Hypothalamus (tissue), 51 donors: ENCODE results near the gene CRIM1.
"Not testable (repeated sequence)": the region's sequence is repeated elsewhere in the genome, so short reads cannot be mapped to it uniquely, and the experiment has no call there.

Experiments
- DNase-seq, 51 donors: peaks; one replicate each; lab custom pipeline; 2025; lab: John Stamatoyannopoulos, UW

Gene CRIM1, protein sequence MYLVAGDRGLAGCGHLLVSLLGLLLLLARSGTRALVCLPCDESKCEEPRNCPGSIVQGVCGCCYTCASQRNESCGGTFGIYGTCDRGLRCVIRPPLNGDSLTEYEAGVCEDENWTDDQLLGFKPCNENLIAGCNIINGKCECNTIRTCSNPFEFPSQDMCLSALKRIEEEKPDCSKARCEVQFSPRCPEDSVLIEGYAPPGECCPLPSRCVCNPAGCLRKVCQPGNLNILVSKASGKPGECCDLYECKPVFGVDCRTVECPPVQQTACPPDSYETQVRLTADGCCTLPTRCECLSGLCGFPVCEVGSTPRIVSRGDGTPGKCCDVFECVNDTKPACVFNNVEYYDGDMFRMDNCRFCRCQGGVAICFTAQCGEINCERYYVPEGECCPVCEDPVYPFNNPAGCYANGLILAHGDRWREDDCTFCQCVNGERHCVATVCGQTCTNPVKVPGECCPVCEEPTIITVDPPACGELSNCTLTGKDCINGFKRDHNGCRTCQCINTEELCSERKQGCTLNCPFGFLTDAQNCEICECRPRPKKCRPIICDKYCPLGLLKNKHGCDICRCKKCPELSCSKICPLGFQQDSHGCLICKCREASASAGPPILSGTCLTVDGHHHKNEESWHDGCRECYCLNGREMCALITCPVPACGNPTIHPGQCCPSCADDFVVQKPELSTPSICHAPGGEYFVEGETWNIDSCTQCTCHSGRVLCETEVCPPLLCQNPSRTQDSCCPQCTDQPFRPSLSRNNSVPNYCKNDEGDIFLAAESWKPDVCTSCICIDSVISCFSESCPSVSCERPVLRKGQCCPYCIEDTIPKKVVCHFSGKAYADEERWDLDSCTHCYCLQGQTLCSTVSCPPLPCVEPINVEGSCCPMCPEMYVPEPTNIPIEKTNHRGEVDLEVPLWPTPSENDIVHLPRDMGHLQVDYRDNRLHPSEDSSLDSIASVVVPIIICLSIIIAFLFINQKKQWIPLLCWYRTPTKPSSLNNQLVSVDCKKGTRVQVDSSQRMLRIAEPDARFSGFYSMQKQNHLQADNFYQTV

DNA sequence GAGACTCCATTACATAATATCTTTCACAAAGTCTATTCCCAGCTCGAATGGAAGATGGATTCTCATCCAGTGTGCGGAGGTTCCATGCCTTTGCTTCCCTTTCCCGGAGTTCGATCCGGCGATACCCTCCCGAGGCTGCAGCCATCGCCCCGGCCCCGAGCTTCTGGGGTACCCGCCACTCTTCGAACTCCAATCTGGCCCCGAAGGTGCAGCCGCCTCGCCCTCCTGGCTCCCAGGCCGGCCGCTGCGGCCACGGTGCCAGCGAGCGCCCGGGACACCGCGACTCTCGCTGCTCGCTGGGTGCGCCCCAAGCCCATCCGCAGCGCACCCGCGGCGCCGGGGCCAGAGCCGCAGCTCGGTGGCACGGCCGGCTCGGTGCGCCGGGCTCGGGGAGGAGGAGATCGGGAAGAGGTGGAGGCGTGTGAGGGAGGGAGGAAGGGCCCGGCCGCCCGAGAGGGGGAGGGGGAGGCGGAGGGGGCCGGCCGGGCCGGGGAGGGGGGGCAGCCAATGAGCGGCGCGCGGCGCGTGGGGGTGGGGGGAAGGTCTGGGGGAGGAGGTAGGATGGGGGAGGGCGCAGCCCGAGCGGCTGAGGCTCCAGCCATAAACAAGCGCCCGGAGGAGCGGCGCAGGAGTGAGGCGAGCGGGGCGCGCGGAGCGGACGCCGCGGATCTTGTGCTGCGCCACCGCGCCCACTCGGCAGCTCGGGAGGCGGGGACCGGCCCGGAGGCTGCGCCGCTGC lies at the start of gene CRIM1:
CRIM1 (plus strand) TSS at position 628 of the 739 bp plus-strand sequence. CDS start 515 bp downstream, outside the sequence.
- peak; percentile 38 to 92 (median 75) for DNase-seq

DNA sequence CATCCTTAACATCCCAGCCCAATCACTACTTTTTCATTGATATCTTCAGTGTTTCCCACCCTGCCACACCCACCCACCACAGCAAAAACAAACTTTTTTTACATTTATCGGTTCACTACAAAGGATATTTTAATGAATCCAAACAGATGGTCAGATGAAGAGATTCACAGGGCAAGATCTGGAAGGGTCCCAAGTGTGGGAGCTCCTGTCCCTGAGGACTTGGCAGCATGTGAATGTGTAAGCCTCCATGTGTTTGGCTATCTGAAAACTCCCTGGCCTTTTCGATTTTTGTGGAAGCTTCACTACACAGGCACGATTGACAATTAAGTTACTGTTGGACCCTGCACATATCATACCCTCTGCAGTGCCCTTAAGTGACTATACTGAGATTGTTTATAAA lies 48.1 kb upstream of the CRIM1 start:
- DNase-seq = no peak

DNA sequence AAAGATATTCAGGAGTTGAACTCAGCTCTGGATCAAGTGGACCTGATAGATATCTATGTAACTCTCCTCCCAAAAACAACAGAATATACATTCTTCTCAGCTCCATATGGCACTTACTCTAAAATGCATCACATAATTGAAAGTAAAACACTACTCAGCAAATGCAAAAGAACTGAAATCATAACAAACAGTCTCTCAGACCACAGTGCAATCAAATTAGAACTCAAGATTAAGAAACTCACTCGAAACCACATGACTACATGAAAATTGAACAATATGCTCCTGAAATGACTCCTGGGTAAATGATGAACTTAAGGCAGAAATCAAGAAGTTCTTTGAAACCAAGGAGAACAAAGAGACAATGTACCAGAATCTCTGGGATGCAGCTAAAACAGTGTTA lies 45.1 kb upstream of the CRIM1 start:
- DNase-seq = not testable (repeated sequence)

DNA sequence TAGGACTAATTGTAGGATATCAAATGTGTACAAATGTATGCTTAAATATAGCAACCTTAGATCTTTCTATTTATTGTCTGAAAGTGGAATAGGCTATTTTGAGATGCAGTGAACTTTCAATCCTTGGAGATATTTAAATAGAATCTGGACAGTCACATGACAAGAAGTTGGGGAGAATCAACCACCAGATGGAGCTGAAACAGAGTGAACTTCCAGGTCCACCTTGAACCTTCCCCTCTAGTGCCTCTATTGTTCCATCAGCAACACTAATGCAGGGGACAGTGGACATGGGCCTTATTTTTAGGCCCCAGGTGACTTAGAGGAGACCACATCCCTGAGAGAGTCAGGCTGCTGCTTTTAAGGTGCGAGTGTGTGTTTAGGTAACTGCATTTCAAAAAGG lies 37.0 kb upstream of the CRIM1 start:
- DNase-seq = no peak

DNA sequence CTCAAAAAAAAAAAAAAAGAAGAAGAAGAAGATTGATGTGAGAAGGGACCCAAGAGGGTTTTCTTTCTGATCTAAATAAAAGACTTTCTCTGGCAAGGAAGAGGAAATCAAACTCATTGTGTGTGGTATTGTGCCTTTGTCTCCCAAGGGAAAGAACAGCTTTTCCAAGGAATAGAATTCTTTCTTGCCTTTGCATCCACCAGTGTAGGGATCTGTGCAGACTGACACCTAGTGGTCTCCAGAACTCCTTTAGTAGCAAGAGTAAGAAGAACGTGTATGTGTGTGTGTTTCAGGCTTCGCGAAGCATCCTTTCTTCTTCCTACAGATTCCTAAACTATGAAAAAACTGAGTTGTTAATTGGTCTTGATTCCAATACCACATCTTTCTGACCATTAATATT lies 33.5 kb upstream of the CRIM1 start:
- peak in 8 of 51 donors; percentile 1 to 23 (median 9) for DNase-seq

DNA sequence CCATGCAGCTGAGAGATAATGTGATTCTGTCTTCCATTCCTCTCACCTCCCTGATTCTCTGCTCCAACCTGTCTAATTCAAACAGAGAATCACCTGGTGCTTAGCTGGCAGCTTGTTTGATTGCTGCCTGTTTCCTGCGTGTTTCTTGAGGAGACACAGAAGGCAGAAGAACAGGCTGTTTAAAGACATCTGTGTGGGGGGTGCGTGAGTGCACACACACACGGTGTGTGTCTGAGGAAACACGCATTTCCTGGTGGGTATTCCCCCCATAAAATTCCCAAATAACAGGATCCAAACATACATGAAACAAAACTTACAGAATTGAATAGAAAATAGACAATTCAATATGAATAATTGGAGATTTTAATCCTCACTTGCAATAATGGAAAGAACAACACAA lies 29.3 kb upstream of the CRIM1 start:
- no peak for DNase-seq

DNA sequence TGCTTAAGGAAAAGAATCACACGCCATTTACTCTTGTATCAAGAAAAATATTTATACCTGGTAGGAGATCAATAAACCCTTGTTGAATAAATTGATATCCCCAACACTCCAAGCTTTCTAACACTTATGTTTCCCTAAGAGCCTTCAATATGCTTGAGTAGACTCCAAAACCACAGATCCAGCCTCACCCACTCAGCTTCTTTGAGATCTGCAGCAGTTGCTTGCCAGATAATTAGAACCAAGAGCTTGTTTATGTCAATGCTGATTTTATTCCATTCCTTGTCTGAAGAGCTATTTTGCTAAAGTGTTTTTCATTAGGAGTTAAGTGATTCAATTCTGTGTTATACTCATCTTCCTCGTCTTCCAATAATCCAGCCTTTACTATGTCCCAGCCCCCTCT lies 26.3 kb upstream of the CRIM1 start:
- DNase-seq = peak in 1 of 51 donors; percentile 1

DNA sequence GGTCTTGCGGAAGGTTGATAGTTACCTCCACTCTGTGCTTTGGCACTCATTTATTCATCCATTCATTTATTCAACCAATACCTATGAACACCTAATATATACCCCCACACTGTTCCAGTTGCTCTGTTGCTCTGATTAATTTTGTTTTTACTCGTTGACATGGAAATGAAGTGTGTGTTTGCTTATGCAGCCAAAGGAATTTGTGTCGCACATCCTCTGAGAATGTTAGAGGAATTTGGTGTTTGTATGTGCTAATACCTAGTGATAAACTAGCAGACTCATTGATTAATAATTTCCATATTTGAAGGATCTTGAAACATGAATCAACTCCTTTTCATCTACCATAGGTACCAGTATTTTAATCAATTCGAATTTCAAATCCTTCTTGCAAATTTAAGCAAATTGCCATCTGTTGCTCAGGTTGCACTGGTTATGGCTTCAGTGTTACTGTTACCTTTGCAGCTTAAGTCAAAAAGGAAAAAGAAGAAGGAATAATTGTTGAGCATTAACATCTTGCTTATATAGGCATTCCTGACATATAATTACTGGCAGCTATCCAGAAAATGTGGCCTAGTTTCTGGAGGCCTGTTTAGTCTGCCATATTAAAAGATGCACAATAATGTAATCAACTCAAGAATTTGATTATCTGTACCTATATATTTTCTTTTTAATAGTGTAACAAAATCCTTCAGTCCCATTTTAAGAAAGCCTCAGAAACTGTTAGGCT lies 25.7 kb upstream of the CRIM1 start:
- DNase-seq = no peak

DNA sequence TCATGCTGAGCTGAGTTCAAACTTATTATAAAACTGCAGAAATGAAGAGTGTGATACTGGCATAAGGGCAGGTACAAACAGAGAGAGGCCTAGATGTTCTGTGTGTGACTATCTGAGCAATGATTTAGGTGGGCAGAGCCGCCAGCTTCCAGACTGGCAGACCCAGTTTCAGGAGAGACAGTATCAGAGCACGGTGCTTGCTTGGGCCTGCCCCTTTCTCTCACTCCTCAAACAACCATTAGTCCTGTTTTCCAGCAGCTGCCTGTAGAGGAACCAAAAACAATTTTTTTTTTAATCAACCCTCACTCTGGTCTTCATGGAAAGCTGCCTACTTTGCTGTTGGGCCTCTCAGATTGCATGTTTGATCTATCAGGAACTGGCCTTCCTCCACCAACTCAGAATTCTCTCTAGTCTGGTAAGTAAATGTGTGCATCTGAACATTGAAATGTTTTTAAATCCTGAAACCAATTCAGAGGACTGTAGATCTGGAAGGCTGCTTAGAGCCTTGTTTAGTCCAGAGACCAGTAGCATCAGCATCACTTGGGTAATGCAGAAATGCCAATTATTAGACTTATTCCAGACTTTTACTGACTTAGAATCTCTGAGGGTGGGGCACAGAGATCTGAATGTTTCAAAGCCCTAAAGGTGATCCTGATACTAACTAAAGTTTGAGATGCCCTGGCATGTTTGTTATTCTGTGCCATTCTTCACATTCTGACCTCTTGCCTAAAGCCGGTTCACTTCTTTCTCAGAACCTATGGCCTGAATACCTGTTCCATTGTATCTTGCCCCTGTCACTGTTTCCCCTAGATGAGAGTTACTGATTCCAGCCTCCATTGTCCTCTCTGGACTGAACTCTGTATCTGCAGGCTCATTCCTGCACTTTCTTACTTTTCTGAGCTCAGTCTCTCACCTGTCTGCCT lies 24.8 kb upstream of the CRIM1 start:
- no peak for DNase-seq

DNA sequence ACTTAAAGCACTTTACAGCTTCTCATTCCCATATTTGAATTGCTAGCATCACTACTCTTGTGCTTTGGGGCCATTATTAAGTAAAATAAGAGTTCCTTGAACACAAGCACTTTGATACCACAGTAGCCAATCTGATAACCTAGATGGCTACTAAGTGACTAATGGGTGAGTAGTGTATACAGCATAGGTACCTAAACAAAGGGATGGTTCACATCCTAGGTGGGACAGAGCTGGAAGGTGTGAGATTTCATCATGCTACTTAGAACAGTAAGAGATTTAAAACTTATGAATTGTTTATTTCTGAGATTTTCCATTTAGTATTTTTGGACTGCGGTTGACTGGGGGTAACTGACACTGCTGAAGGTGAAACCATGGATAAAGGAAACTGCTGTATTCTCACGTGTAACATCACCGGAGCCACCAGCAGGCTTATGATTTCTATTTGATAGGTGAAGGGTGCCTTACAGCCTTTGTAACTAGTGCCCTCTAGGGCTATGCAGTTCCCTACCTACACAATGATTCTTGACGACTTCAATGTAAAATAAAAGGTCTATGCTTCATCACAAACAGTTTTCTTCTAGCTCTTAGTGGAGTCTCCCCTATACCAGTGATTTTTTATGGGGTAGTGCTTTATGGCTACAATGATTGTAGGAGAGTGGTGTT lies 22.1 kb upstream of the CRIM1 start:
- DNase-seq = no peak

DNA sequence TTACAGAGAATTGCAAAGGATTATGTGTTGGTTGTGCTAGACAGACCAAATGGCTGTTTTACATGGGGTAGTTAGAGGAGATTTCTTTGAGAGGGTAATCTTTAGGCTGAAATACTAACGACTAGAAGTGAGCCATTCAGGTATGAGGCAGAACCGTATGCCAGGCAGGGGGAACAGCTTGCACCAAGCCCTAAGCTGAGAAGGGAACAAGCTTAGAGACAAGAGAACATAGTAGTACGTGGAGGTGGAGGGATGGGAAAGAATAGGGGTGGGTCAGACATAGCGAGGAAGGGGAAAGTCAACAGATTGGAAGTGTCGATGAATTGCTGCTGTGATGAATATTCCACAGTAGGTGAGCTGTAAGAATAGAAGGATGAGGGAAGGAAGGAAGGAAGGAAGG lies 20.0 kb upstream of the CRIM1 start:
- no peak for DNase-seq

DNA sequence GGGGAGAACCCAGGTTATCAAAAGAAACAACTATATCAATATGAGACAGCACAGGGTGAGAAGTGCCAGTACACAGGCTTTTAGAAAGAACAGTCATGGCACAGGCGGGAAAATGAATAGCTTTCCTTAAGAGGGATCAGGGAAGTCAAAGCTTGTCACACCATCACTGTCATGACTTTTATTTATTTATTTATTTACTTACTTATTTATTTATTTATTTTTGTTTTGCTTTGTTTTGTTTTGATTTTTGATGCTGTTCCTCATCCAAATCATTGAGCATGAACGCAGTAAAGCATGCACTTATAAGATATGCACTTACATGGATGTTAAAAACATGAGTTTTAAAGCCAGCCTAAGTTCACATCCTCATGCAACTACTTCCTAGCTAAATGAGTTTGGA lies 19.3 kb upstream of the CRIM1 start:
- no peak for DNase-seq

DNA sequence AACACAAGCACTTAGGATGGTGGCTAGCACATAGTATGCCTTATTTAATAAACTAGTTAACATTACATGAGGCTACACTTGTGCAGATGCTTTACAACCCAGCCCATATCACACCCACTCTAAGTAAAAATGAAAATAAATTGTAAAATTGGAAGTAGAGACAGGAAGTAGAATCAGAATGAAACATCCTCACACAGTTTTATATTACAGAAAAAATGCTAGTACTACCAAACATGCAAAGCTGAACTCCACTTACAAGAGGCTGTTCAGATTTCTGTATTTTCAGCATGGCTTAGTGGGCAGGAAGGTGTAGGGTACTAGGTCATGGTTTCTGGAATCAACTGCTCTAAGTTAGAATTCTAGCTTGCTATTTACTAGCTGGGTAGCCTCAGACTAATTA lies 18.2 kb upstream of the CRIM1 start:
- no peak for DNase-seq

DNA sequence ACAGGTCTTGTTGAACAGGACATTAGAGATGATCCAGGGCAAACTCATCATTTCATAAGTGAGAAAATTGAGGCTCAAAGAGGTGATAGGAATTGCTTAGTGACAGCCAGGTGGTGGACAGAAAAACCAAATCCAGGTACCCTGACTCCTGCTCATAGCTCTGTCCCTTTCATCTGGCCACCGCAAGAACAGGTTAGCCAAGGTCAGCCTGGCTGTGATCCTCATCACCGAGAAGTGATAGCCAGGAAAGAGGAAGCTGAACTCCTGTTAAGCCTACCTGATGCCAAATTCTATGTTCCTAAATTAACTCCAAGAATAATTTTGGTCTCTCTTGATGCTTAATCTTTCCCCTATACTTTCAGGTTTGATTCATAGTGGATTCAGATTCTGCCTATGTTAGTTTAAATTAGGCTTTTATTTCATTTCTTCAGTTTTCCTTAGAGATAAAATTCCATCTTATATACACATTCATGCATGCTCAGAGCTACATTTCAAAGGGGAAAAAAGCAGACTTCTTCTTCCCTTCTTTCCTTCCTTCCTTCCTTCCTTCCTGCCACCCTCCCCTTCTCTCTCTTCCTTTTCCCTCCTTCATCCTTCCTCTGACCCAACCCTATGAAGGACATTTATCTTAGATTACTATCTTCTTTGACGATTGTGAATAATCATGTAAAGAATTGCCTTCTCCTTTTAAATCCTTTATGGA lies 17.3 kb upstream of the CRIM1 start:
- DNase-seq = no peak

DNA sequence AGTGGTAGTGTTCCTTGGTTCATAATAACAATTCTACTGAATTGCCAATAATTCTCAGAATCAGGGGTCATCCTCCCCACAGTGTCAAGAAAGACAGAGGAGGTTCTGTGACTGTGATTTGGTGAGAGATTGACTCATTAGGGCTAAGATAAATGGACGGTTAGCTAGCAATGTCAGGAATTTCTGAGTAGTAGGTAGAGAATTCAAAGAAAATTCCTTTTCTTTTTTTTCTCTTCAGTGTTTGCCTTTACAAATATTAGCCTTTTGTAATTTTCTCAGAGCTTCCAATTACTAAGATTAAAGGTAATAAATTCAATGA lies 16.8 kb upstream of the CRIM1 start:
- DNase-seq = no peak

DNA sequence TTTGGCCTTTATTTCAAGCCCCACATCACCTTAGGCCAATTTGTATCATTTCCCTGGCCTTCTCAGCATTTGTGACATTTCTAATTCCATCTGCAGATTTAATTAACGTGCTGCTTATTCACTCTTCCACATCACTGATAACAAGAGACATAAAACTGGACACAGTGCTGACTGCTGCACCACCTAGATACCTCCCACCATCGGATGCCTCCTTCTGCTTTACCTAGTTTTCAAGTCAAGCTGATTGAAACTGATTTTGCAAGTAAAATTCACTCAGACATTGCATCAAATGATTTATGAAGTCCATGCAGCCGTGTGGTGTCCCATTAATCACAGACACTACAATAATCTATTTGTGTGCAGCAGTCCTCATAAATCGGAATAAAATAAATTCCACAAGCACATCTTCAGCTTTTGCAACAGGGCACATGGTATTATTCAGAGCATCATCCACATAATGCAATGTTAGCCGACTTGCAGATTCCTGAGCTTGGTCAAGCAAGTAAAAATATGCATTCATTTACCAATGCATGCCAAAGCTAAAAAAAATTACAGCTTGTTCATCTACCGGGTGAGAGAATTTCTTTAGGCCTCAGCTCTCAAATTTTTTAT lies 15.9 kb upstream of the CRIM1 start:
- DNase-seq = no peak

DNA sequence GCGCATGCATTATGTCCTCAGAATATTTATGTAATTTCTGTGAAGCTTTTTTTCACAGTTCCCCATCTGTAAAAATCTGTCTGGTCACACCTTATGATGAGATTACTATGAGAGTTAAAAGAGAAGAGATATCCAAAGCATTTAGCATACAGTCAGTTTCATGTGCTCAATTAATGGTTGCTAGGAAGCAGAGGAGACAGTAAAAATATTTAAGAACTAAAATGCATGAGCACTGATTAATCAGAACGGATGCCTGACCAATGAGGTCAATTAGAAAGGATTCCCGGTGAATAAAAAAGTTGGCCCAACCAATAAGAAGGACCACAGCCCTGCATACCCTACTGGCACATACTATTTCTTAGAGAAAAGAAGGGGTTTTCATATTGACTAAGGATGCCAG lies 12.0 kb upstream of the CRIM1 start:
- DNase-seq = no peak

DNA sequence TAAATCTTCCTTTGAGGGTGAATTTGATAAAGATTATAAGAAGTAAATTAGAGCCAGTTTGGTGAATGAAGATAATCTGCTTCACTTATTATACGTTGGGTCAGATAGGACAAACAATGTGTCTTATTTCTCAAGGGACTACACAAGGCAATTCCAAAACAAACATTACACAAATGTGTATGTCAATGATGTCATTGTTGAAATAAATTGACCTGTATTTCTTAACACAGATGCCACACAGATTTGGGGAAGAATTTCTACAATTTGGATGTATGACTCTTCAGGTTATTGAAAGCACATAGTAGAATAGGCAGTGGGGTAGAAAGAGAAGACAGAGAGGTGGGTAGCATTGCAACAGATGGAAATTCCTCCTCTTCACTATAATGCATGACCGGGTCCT lies 6.9 kb upstream of the CRIM1 start:
- no peak for DNase-seq
